Brain pericyte (primary cell): Measurements from ENCODE around the gene NAPA.

Experiments used
- DNase-seq: peaks from one replicate; pipeline ENCODE4 v3.0.0-alpha.2; 2012; ENCODE audit warnings: low read depth, low spot score

Gene NAPA

GRCh38 chr19:47514869-47515588, at the start of gene NAPA:
NAPA (minus strand) TSS chr19:47515063; CDS start chr19:47514940, 123 bp downstream.
- DNase-seq: peak; percentile 100

DNA sequence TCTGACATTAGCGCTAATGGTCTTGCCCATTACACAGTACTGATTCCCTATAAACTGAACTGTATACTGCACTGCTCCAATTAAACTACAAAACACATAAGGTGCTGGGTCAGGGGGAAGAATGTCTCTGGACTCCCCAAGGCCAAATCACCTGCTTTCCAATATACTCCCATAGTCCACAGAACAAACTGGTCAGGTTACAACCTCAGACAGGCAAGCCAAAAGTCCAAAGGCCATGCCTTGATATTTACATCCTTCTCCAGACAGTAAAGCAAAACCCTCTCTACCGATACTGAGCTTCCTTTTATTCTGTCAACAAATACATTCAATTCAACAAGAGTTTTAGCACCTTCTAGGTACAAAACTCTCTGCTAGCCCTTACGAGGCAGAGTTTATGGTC, 49.2 kb upstream of the NAPA start:
- DNase-seq: no peak

GRCh38 chr19:47561440-47562057, 46.7 kb upstream of the NAPA start:
- DNase-seq: no peak

DNA sequence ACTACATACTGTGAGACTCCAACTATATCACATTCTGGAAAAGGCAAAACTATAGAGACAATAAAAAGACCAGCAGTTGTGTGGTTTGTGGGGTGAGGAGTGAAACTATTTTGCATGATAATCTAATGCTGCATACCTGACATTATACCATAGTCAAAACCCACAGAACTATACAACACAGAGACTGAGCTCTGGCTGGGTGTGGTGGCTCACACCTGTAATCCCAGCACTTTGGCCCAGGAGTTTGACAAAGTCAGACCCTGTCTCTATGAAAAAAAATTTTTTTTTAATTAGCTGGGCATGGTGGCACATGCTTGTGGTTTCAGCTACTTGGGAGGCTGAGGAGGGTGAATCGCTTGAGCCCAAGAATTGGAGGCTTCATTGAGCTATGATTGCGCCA, 46.1 kb upstream of the NAPA start:
- DNase-seq: no peak

- no peak for DNase-seq
Measured at GRCh38 chr19:47550129-47550528, 35.3 kb upstream of the NAPA start.

GRCh38 chr19:47549261-47549862, 34.5 kb upstream of the NAPA start:
- no peak for DNase-seq

- no peak for DNase-seq
Measured at GRCh38 chr19:47547199-47547598, 32.3 kb upstream of the NAPA start.

GRCh38 chr19:47545061-47545948, 30.4 kb upstream of the NAPA start:
- DNase-seq: no peak

DNA sequence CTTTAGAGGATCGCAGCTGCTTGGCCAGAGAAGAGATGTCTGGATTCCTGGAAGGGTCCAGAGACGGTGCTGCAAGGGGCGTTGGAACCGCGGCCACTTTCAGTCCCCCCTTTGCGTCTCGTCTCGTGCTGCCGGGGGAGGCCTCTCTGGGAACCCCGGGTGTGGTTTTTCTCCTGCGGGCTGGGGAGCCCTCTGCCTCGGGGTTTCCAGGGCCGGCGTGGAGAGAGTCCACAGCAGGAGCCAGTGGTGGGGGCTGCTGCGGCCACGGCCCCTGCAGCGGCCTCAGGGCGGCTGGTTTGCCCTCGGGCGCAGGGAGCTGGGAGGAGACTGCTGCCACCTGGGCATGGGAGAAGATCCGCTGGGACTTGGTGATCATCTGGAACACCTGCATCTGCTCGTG, 29.6 kb upstream of the NAPA start:
- DNase-seq: no peak

DNA sequence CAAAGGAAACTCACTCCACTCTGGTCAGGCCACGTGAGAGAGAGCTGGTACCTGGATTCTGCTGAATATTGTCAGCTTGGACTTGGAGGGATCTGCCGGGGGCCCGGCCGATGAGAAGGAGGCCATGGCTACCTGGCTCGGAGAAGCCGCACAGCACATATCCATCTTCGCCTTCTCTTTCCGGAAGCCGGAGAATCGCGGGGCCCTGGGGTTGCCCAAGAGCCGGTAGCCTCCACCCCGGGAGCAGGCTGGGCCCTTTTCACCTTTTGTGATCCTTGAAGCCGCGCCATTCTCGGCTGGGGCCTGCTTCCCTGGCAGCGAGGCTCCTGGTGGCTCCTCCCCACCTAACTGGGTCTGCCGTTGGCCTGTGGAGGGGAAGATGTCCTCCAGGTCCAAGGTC, 29.2 kb upstream of the NAPA start:
- DNase-seq: no peak

DNA sequence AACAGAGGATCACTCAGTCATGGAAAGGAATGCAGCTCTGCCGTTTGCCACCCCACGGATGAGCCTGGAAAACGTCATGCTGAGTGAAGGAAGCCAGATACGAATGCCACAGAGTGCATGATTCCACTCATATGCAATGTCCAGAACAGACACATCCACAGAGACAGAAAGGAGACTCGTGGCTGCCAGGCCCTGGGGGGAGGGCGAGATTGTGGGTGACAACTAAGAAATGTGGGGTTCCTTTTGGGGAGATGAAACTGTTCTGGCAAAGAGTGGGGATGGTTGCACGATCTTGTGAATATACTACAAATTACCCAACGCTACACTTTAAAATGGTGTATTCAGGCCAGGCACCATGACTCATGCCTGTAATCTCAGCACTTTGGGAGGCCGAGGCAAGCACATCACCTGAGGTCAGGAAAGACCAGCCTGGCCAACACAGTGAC, 27.2 kb upstream of the NAPA start:
- DNase-seq: no peak

- no peak for DNase-seq
Measured at GRCh38 chr19:47541518-47541917, 26.7 kb upstream of the NAPA start.

DNA sequence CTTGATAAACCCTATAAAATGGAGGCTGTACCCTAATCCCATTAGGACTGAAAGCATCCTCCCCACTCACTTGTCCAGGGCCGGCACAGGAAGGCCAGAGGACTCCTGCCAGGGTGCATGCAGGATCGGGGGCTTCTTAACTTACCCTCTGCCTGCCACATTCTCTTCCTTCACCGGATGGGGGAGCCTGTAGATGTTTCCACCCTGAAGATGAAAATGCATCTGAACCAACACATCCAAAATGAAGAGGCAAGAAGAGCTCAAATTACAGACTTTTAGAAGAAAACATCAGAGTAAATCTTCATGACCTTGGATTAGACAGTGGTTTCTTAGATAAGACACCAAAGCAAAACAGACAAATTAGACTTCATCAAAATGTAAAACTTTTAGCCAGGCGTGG, 25.9 kb upstream of the NAPA start:
- no peak for DNase-seq

GRCh38 chr19:47539747-47540311, 25.0 kb upstream of the NAPA start:
- no peak for DNase-seq

GRCh38 chr19:47538812-47539211, 23.9 kb upstream of the NAPA start:
- no peak for DNase-seq

DNA sequence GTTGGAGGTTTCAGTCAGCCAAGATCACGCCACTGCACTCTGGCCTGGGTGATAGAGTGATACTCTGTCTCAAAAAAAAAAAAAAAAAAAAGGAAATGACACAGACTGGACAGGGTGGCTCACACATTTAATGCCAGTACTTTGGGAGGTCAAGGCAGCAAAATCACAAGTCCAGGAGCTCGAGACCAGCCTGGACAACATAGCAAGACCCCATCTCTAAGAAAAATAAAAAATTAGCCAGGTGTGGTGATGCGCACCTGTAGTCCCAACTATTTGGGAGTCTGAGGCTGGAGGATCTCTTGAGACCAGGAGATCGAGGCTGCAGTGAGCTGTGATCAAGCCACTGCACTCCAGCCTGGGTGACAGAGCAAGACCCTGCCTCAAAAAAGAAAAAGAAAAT, 22.6 kb upstream of the NAPA start:
- DNase-seq: no peak

GRCh38 chr19:47534628-47535027, 19.8 kb upstream of the NAPA start:
- DNase-seq: no peak

- DNase-seq: no peak
Measured at GRCh38 chr19:47531640-47532387, 17.0 kb upstream of the NAPA start.

DNA sequence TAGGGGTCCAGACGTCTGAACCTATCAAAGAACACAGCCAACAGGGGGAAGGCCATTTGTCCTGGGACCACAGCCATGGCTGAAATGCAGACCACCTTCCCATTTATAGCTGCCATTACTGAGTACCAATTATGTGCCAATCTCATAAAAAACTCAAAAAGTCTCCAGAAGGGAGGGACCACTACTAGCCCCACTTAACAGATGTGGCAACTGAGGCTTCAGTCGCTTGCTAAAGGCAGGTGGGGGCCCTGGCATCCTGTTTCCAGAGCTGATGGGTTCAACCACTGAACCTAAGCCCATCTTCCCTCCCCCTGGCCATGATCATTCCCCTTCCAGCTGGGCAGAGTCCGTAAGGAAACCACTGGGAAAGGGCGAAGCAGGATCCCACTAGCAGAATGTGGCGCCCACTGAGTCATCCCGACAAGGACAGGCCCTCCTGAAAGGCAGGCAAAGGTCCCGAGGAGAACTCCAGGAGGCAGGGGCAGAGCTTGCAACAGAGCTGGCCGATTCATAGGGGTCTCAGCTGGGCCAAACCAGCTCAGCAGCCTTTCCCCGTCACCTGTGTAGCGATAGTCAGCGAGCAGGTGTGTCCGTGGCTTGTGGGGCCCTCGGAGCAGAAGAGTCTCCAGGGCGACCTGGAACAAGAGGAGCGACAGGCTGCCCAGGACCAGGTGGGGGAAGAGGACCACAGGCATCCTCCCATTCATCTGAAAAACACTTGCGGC, 14.3 kb upstream of the NAPA start:
- no peak for DNase-seq

DNA sequence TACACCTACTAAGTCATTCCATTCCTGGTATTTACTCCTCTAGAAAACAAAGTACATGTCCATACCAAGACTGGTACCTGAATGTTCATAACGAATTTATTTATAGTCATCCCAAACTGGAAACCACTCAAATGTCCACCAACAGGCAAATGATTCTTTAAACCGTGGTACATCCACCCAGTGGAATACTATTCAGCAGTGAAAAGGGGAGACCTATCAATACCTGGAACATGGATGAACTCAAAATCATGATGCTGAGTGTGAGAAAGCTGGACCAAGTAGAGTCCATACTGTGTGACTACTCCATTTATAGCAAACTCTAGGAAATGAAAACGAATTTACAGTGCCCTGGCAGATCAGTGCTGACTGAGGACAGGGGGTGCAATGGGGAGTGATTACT, 11.9 kb upstream of the NAPA start:
- no peak for DNase-seq
